HCT116 (cell line): ENCODE measurements around the gene GAMT. TPM values are rescaled to one million over a fixed set of nuclear protein-coding genes. Genes with fewer than 3 reads are reported as not detected.
"Not testable (repeated sequence)": the region's sequence is repeated elsewhere in the genome, so short reads cannot be mapped to it uniquely, and the experiment has no call there.

ENCODE experiments used
- ATAC-seq: fragments of 200-7000 bp; cut with Tn5 transposase; 2 replicates; pipeline ENCODE4 v1.9.1; 2020; ENCODE audit warnings: mild to moderate bottlenecking, moderate library complexity
- BruUV-seq: library from RNA; stranded (reverse); fragments of 400-500 nt; replicated peaks from 2 replicates; lab custom pipeline; 2021; lab: Mats Ljungman, UMichigan
- CTCF ChIA-PET: fragments of 300-600 bp; sonication (Branson Sonifier 250); formaldehyde crosslinking; loops from one replicate; lab custom pipeline; 2021; ENCODE audit warnings: antibody characterized with exemption; lab: Charles Lee
- POLR2A ChIA-PET: fragments of 300-600, 350-600 bp; sonication (Branson Sonifier 250); formaldehyde crosslinking; loops from one replicate; lab custom pipeline; 2021; ENCODE audit warnings: antibody characterized with exemption; lab: Charles Lee
- RAD21 ChIA-PET, 2 experiments: fragments of 300-600 bp; sonication (Branson Sonifier 250); formaldehyde crosslinking; loops; one replicate each; lab custom pipeline; 2023; ENCODE audit warnings: low total read pairs in 2 of 2; ENCODE audit not compliant: uncharacterized antibody in 2 of 2, unreplicated experiment in 2 of 2, low non-redundant PET in 1 of 2; lab: Charles Lee
- DNase-seq: peaks from one replicate; pipeline ENCODE4 v3.0.0-alpha.2; 2010; ENCODE audit warnings: low read depth, low spot score
- H2AFZ ChIP-seq: fragments of 200-600 bp; shearing (Covaris generic), sonication (generic); 2 replicates; pipeline ENCODE4 v1.6.1; 2017; ENCODE audit warnings: low read depth, mixed run types, mixed read lengths, antibody characterized with exemption, low read length; ENCODE audit not compliant: poor library complexity, severe bottlenecking
- H3K27ac ChIP-seq: 2 replicates; pipeline ENCODE4 v1.5.1; 2012; ENCODE audit warnings: low read depth, low read length
- H3K27me3 ChIP-seq: fragments of 200-600 bp; sonication (generic); 2 replicates; pipeline ENCODE4 v1.6.1; 2016; ENCODE audit warnings: mixed run types, low read length, mixed read lengths; ENCODE audit not compliant: insufficient read depth
- H3K36me3 ChIP-seq, 2 experiments: fragments of 200-500 bp in 1 of 2; fragments of 200-600 bp in 1 of 2; sonication (Bioruptor generic) in 1 of 2; sonication (generic) in 1 of 2; 2 replicates each; pipeline versions ENCODE4 v1.5.1 to v1.6.1; 2014 to 2016; ENCODE audit warnings: low read length in 2 of 2, inconsistent platforms in 1 of 2, mixed read lengths in 1 of 2, mixed run types in 1 of 2; ENCODE audit not compliant: insufficient read depth in 2 of 2, control insufficient read depth in 1 of 2
- H3K4me1 ChIP-seq, 2 experiments: fragments of 200-600 bp in 1 of 2; sonication (generic) in 1 of 2; 2 replicates each; pipeline versions ENCODE4 v1.5.1 to v1.6.1; 2012 to 2017; ENCODE audit warnings: low read length in 2 of 2, inconsistent platforms in 1 of 2, mild to moderate bottlenecking in 1 of 2, mixed read lengths in 1 of 2, mixed run types in 1 of 2, moderate library complexity in 1 of 2; ENCODE audit not compliant: insufficient read depth in 2 of 2, control insufficient read depth in 1 of 2
- H3K4me2 ChIP-seq: fragments of 200-600 bp; sonication (generic); 2 replicates; pipeline ENCODE4 v1.6.1; 2017; ENCODE audit warnings: mixed run types, low read length, mixed read lengths
- H3K4me3 ChIP-seq, 2 experiments: fragments of 200-600 bp in 1 of 2; sonication (generic) in 1 of 2; replicated peaks in 1 of 2; 2 replicates each; pipeline ENCODE4 v1.5.1; 2011 to 2016; ENCODE audit warnings: low read length in 2 of 2, control low read depth in 1 of 2, low read depth in 1 of 2, mild to moderate bottlenecking in 1 of 2, mixed read lengths in 1 of 2, mixed run types in 1 of 2
- H3K79me2 ChIP-seq: fragments of 200-600 bp; sonication (generic); 2 replicates; pipeline ENCODE4 v1.6.1; 2017; ENCODE audit warnings: mild to moderate bottlenecking, mixed run types, low read length, moderate library complexity, mixed read lengths; ENCODE audit not compliant: insufficient read depth
- H3K9ac ChIP-seq: fragments of 200-600 bp; sonication (generic); 2 replicates; pipeline ENCODE4 v1.6.1; 2016; ENCODE audit warnings: low read length, mixed read lengths
- H3K9me2 ChIP-seq: fragments of 200-600 bp; sonication (generic), shearing (Covaris generic); 2 replicates; pipeline ENCODE4 v1.6.1; 2017; ENCODE audit warnings: mixed run types, mild to moderate bottlenecking, moderate library complexity; ENCODE audit not compliant: insufficient read depth
- H3K9me3 ChIP-seq, 2 experiments: fragments of 200-500 bp in 1 of 2; fragments of 200-600 bp in 1 of 2; sonication (Bioruptor generic) in 1 of 2; sonication (generic) in 1 of 2; 2 replicates each; pipeline ENCODE4 v1.6.1; 2014 to 2017; ENCODE audit warnings: low read length in 2 of 2, mixed read lengths in 2 of 2, inconsistent platforms in 1 of 2, low read depth in 1 of 2, mild to moderate bottlenecking in 1 of 2, mixed run types in 1 of 2, moderate library complexity in 1 of 2; ENCODE audit not compliant: control insufficient read depth in 1 of 2, insufficient read depth in 1 of 2
- H4K20me1 ChIP-seq: fragments of 200-600 bp; sonication (generic), shearing (Covaris generic); 2 replicates; pipeline ENCODE4 v1.6.1; 2017; ENCODE audit warnings: mixed run types, mild to moderate bottlenecking, moderate library complexity; ENCODE audit not compliant: insufficient read depth
- CBX3 ChIP-seq: IDR thresholded peaks from 2 replicates; pipeline ENCODE4 v1.6.1; 2012; ENCODE audit warnings: low read depth
- CEBPB ChIP-seq: IDR thresholded peaks from 2 replicates; pipeline ENCODE4 v1.6.1; 2012; ENCODE audit warnings: low read depth
- EGR1 ChIP-seq: IDR thresholded peaks from 2 replicates; pipeline ENCODE4 v1.6.1; 2012; ENCODE audit warnings: low read depth
- MAX ChIP-seq: IDR thresholded peaks from 2 replicates; pipeline ENCODE4 v1.6.1; 2012
- POLR2A ChIP-seq: IDR thresholded peaks from 2 replicates; pipeline ENCODE4 v1.7.0; 2011; ENCODE audit warnings: borderline replicate concordance; ENCODE audit not compliant: insufficient read depth, insufficient read length; ENCODE audit errors: extremely low read depth
- SP1 ChIP-seq: IDR thresholded peaks from 2 replicates; pipeline ENCODE4 v1.6.1; 2012; ENCODE audit warnings: low read depth
- YY1 ChIP-seq: IDR thresholded peaks from 2 replicates; pipeline ENCODE4 v1.6.1; 2011; ENCODE audit warnings: low read length, low read depth, moderate library complexity, mild to moderate bottlenecking; ENCODE audit not compliant: insufficient replicate concordance; ENCODE audit errors: extremely low read depth
- ZNF274 ChIP-seq: fragments of 200-500 bp; sonication (Bioruptor generic); IDR thresholded peaks from 2 replicates; pipeline ENCODE4 v1.6.1; 2014; ENCODE audit warnings: mild to moderate bottlenecking, low read depth, low read length, inconsistent platforms
- intact Hi-C: fragments of 100-400 bp; cut with micrococcal nuclease; formaldehyde crosslinking; loops from 2 replicates; pipeline ENCODE4 v1.10.0; 2022
- total RNA-seq: library from RNA; stranded (reverse); gene quantifications from one replicate; pipeline ENCODE4 v1.2.1, GENCODE V29; 2021; ENCODE audit not compliant: unreplicated experiment

Gene GAMT
- total RNA-seq, 1 experiment from 2014 or later, result 102 TPM

DNA sequence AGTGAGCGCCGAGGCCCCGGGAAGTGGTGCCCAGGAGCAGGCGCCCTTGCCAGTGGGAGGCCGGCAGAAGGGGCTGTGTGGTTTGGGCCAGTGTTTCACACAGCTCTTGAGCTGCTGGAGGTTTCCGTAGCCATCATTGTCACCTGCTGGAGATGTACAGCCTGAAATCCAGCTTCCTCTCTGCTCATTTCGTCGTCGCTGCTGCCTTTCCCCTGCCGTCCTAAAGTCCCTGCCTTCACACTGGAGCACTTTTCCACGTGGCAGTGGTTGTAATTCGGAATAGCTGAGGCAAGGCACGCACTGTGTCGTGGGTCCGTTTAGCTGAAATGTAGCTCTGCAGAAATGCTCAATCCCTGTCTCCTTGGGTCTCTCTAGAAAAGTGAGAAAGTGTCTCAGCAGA, 19.2 kb upstream of the GAMT start:
- H3K4me1 ChIP-seq, result peaks cover 6 to 8% of the 10 kb centered on the region in 2 experiments; a peak in 3 of 4 replicates
- TF ChIP-seq YY1, result no peak
- TF ChIP-seq POLR2A, result no peak
- no peak for TF ChIP-seq CEBPB
- TF ChIP-seq EGR1, result no peak
- no peak for TF ChIP-seq ZNF274
- no peak for TF ChIP-seq CBX3
- no peak for TF ChIP-seq MAX
- TF ChIP-seq SP1, result no peak
- H3K27ac ChIP-seq, result no peak overlapping the region; the same call in 1 of the 2 replicates
- intact Hi-C loops, result no loop called here
- no peak for DNase-seq
- no TSS peak for BruUV-seq
- CTCF ChIA-PET, result no interaction called here
- no peak overlapping the region for H3K4me3 ChIP-seq
- RAD21 ChIA-PET, result no interaction called here
- POLR2A ChIA-PET, result no interaction called here
- no peak overlapping the region for H3K4me2 ChIP-seq
- no peaks in the 10 kb centered on the region for H3K9me3 ChIP-seq
- peaks cover 45 to 82% of the 10 kb centered on the region in 2 experiments for H3K36me3 ChIP-seq
- peaks cover 95% of the 10 kb centered on the region for H3K79me2 ChIP-seq
- no peaks in the 10 kb centered on the region for H3K27me3 ChIP-seq
- no peak overlapping the region for H3K9ac ChIP-seq
- peaks cover 8% of the 10 kb centered on the region; the same call in 1 of the 2 replicates for H4K20me1 ChIP-seq
- ATAC-seq, result no peak
- no peaks in the 10 kb centered on the region for H3K9me2 ChIP-seq
- H2AFZ ChIP-seq, result no peak overlapping the region

DNA sequence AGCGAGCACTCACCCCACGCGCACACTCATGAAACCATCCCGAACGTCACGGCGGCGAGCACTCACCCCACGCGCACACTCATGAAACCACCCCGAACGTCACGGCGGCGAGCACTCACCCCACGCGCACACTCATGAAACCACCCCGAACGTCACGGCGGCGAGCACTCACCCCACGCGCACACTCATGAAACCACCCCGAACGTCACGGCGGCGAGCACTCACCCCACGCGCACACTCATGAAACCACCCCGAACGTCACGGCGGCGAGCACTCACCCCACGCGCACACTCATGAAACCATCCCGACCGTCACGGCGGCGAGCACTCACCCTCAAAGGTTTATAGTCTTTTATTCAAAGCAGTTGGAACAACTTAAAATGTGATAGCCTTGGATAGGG, 18.7 kb upstream of the GAMT start:
- DNase-seq, intact Hi-C loops, H3K27ac ChIP-seq, POLR2A ChIA-PET, H3K4me3 ChIP-seq, ATAC-seq, H3K9ac ChIP-seq, H2AFZ ChIP-seq, H3K9me2 ChIP-seq, BruUV-seq, CTCF ChIA-PET, H3K9me3 ChIP-seq, RAD21 ChIA-PET, H3K27me3 ChIP-seq, H3K4me2 ChIP-seq: not testable (repeated sequence)
- Histone ChIP-seq H4K20me1 (peaks cover 12% of the 10 kb centered on the region; the same call in 1 of the 2 replicates), H3K36me3 (peaks cover 45 to 77% of the 10 kb centered on the region in 2 experiments), H3K4me1 (peaks cover 11 to 13% of the 10 kb centered on the region in 2 experiments; a peak in 3 of 4 replicates), H3K79me2 (peaks cover 95% of the 10 kb centered on the region)
